SH-SY5Y (cell line): ENCODE results near the gene SSTR5.

Experiments
- GATA2 ChIP-seq: IDR thresholded peaks from 2 replicates; pipeline ENCODE4 v1.6.1; 2011; ENCODE audit warnings: mild to moderate bottlenecking, low read depth, low read length
- GATA3 ChIP-seq: IDR thresholded peaks from 2 replicates; pipeline ENCODE4 v1.6.1; 2011; ENCODE audit warnings: low read depth, mild to moderate bottlenecking, low read length, moderate library complexity

- TF ChIP-seq GATA2 (no peak), GATA3 (no peak)
Measured at GRCh38 chr16:1042049-1042744, 30.4 kb upstream of the SSTR5 start.
